Kidney (tissue), 22 donors: ENCODE results near the gene TMX2. TPM values are rescaled to one million over a fixed set of nuclear protein-coding genes. Genes with fewer than 3 reads are reported as not detected.

Experiments used
- DNase-seq, 5 donors: peaks; one replicate each; pipeline ENCODE4 v3.0.0-alpha.2; 2013 to 2020
- FAIRE-seq: peaks from 2 replicates; lab custom pipeline; 2012; peaks lifted over from hg19 to GRCh38; lab: Jason Lieb, UNC
- H3K27ac ChIP-seq, 2 donors: one replicate each; pipeline ENCODE4 v1.7.0; 2013; ENCODE audit warnings: low read depth in 2 of 2, low read length in 2 of 2, inconsistent platforms in 1 of 2
- H3K27me3 ChIP-seq: one replicate; pipeline ENCODE4 v1.7.1; 2013; ENCODE audit warnings: low read length, inconsistent platforms; ENCODE audit not compliant: control insufficient read depth, insufficient read depth
- H3K36me3 ChIP-seq, 3 donors: one replicate each; pipeline versions ENCODE4 v1.7.0 to v1.7.1; 2013; ENCODE audit warnings: low read length in 3 of 3, control low read depth in 1 of 3, inconsistent platforms in 1 of 3; ENCODE audit not compliant: insufficient read depth in 3 of 3, control insufficient read depth in 2 of 3
- H3K4me1 ChIP-seq, 3 donors: one replicate each; pipeline versions ENCODE4 v1.7.0 to v1.7.1; 2013; ENCODE audit warnings: low read length in 3 of 3, inconsistent platforms in 1 of 3, low read depth in 1 of 3; ENCODE audit not compliant: control insufficient read depth in 2 of 3, insufficient read depth in 2 of 3
- H3K4me3 ChIP-seq, 3 donors: one replicate each; pipeline versions ENCODE4 v1.7.0 to v1.8.1; 2013; ENCODE audit warnings: low read length in 3 of 3, control low read depth in 1 of 3, inconsistent platforms in 1 of 3
- H3K9ac ChIP-seq, 3 donors: one replicate each; pipeline versions ENCODE4 v1.7.0 to v1.7.1; 2013; ENCODE audit warnings: low read length in 3 of 3, control low read depth in 1 of 3, inconsistent platforms in 1 of 3
- H3K9me3 ChIP-seq, 3 donors: one replicate each; pipeline versions ENCODE4 v1.7.0 to v1.7.1; 2013; ENCODE audit warnings: low read length in 3 of 3, control low read depth in 1 of 3, inconsistent platforms in 1 of 3; ENCODE audit not compliant: control insufficient read depth in 2 of 3, insufficient read depth in 1 of 3
- intact Hi-C: fragments of 100-400 bp; cut with DNase I; formaldehyde crosslinking; loops from one replicate; pipeline ENCODE4 v1.11.1; 2022
- long read RNA-seq, 10 donors: library from polyadenylated mRNA in 1 of 10; unstranded in 1 of 10; transcript quantifications; one replicate each; pipeline ENCODE4 v2.0.0 and lab custom pipeline, GENCODE V29; 2021 to 2026
- polyA plus RNA-seq: library from polyadenylated mRNA; stranded (reverse); fragments of 350-450 nt; fragmentation: Illumina TruSeq; extraction: RNeasy Lipid Tissue Mini Kit (QIAGEN cat#74804); gene quantifications from one replicate; pipeline ENCODE4 v1.2.3, GENCODE V29; 2014; ENCODE audit warnings: low read depth, low replicate concordance; ENCODE audit not compliant: insufficient read depth
- total RNA-seq: library from RNA; stranded (reverse); fragmentation: NEBNext Ultra II Directional; extraction: Animal tissue kit (Norgen Biotek cat#: 25700); gene quantifications from one replicate; pipeline ENCODE4 v1.2.1, GENCODE V29; 2021
- TF ChIP-seq, protein P1 (sequence below): IDR thresholded peaks from 3 replicates; pipeline ENCODE4 v1.5.1; 2012; ENCODE audit warnings: mild to moderate bottlenecking, moderate library complexity, borderline replicate concordance; ENCODE audit not compliant: insufficient read depth; ENCODE audit errors: extremely low read depth
- donor health status: control.
- donor health status: control.
- donor health status: control.
- donor health status: control.
- donor health status: control.
- donor health status: DM: yes; HTN: yes; CAD: no.
- donor health status: Normal renal cell carcinoma (clear cell type).

The TMX2 gene, protein sequence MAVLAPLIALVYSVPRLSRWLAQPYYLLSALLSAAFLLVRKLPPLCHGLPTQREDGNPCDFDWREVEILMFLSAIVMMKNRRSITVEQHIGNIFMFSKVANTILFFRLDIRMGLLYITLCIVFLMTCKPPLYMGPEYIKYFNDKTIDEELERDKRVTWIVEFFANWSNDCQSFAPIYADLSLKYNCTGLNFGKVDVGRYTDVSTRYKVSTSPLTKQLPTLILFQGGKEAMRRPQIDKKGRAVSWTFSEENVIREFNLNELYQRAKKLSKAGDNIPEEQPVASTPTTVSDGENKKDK
- total RNA-seq (86.1 TPM), polyA plus RNA-seq (133 TPM)
- long read RNA-seq, donor 1, transcript TMX2-201 (8 exons, 1,631 nt) = major isoform, 10 of 57 reads
- long read RNA-seq, donor 1, partial matches to known transcripts = 44 of 57 reads
- long read RNA-seq, donor 1, other reads (novel, unspliced or antisense) = 0 of 57 reads
- long read RNA-seq, donor 2, transcript TMX2-201 (8 exons, 1,631 nt) = major isoform, 18 of 97 reads
- long read RNA-seq, donor 2, partial matches to known transcripts = 76 of 97 reads
- long read RNA-seq, donor 2, other reads (novel, unspliced or antisense) = 0 of 97 reads
- long read RNA-seq, donor 3, transcript TMX2-201 (8 exons, 1,631 nt) = major isoform, 16 of 19 reads
- long read RNA-seq, donor 3, partial matches to known transcripts = 0 of 19 reads
- long read RNA-seq, donor 3, other reads (novel, unspliced or antisense) = 0 of 19 reads
- long read RNA-seq, donor 4, transcript TMX2-201 (8 exons, 1,631 nt) = major isoform, 21 of 25 reads
- long read RNA-seq, donor 4, partial matches to known transcripts = 0 of 25 reads
- long read RNA-seq, donor 4, other reads (novel, unspliced or antisense) = 0 of 25 reads
- long read RNA-seq, donor 5, partial matches to known transcripts = 0 of 2 reads
- long read RNA-seq, donor 5, other reads (novel, unspliced or antisense) = 0 of 2 reads
- long read RNA-seq, donor 6, transcript TMX2-201 (8 exons, 1,631 nt) = major isoform, 30 of 35 reads
- long read RNA-seq, donor 6, partial matches to known transcripts = 0 of 35 reads
- long read RNA-seq, donor 6, other reads (novel, unspliced or antisense) = 0 of 35 reads
- long read RNA-seq, donor 7, transcript TMX2-207 (8 exons, 1,697 nt) = minor isoform, 6 of 67 reads
- long read RNA-seq, donor 7, transcript TMX2-202 (7 exons, 1,521 nt) = minor isoform, 10 of 67 reads
- long read RNA-seq, donor 7, transcript TMX2-201 (8 exons, 1,631 nt) = major isoform, 41 of 67 reads
- long read RNA-seq, donor 7, partial matches to known transcripts = 2 of 67 reads
- long read RNA-seq, donor 7, other reads (novel, unspliced or antisense) = 8 of 67 reads
- long read RNA-seq, donor 8, transcript TMX2-201 (8 exons, 1,631 nt) = major isoform, 16 of 20 reads
- long read RNA-seq, donor 8, partial matches to known transcripts = 0 of 20 reads
- long read RNA-seq, donor 8, other reads (novel, unspliced or antisense) = 0 of 20 reads
- long read RNA-seq, donor 9, partial matches to known transcripts = 0 of 8 reads
- long read RNA-seq, donor 9, other reads (novel, unspliced or antisense) = 0 of 8 reads
- long read RNA-seq, donor 10, transcript TMX2-201 (8 exons, 1,631 nt) = major isoform, 19 of 87 reads
- long read RNA-seq, donor 10, partial matches to known transcripts = 65 of 87 reads
- long read RNA-seq, donor 10, other reads (novel, unspliced or antisense) = 0 of 87 reads

DNA sequence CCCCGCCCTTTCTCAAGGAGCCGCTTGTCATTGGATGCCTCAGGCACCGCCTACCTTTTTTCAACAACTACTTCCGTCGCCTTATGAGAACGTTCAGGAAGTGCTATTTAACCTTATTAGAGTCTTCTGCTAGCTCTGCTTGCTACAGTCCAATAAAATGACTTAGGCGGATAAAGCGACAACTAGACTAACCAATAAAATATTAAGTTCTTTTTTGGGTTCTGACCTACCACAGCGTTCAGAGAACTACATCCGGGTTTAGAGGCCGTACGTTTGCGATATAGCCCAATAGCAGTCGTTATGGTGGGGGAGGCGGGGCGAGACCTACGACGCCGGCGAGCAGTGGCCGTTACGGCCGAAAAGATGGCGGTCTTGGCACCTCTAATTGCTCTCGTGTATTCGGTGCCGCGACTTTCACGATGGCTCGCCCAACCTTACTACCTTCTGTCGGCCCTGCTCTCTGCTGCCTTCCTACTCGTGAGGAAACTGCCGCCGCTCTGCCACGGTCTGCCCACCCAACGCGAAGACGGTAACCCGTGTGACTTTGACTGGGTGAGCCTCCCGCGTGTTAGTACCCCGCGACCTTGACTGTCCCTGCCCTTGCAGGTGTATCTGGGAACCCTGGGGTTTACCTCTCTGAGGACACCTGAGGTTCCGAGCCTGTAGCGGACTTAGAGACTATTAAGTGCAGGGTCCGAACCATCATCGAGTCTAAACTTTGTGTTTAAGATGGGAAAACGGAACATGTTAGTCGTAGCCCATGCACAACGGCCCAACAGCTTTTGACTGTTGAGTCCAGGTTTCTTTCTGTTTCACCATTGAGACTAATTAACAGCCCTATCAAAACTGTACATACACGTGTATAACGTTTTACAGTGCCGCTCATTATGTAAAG, at the start of gene TMX2:
Gene TMX2, plus strand, starts transcription at position 338 of the 895 bp plus-strand sequence. Its CDS starts 26 bp downstream, at position 364.
- peak; percentile 95 to 99 (median 97) for DNase-seq
- peak; percentile 99 for FAIRE-seq
- H3K36me3 ChIP-seq = no peaks in the 10 kb centered on the region
- TF ChIP-seq, protein P1, sequence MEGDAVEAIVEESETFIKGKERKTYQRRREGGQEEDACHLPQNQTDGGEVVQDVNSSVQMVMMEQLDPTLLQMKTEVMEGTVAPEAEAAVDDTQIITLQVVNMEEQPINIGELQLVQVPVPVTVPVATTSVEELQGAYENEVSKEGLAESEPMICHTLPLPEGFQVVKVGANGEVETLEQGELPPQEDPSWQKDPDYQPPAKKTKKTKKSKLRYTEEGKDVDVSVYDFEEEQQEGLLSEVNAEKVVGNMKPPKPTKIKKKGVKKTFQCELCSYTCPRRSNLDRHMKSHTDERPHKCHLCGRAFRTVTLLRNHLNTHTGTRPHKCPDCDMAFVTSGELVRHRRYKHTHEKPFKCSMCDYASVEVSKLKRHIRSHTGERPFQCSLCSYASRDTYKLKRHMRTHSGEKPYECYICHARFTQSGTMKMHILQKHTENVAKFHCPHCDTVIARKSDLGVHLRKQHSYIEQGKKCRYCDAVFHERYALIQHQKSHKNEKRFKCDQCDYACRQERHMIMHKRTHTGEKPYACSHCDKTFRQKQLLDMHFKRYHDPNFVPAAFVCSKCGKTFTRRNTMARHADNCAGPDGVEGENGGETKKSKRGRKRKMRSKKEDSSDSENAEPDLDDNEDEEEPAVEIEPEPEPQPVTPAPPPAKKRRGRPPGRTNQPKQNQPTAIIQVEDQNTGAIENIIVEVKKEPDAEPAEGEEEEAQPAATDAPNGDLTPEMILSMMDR = no peak
- peaks cover 0 to 17% (median 4%) of the 10 kb centered on the region in 3 donors for H3K4me1 ChIP-seq
- no peaks in the 10 kb centered on the region for H3K27me3 ChIP-seq
- H3K9ac ChIP-seq = peak within 1 kb of the TSS; percentile 62 to 100 (median 95)
- intact Hi-C loops = no loop called here
- H3K27ac ChIP-seq = peak within 1 kb of the TSS; percentile 56 to 90
- peak within 1 kb of the TSS; percentile 83 to 100 (median 99) for H3K4me3 ChIP-seq
- H3K9me3 ChIP-seq = no peaks in the 10 kb centered on the region

DNA sequence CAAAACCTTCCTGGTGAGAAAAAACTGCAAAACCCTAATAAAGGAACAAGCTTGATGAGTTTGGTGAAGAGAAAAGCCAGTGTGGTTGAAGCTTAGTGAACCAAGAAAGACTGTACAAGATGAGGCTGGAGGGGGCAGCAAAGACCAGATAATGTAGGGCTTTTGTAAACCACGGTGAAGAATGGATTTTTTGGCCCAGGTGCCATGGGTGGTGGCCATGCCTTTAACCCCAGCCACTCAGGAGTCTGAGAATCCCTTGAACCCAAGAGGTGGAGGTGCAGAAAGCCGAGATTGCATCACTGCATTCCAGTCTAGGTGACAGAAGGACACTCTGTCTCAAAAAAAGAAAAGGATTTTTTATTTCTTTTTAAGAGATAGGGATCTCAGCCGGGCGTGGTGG, 49.5 kb upstream of the TMX2 start:
- no peak overlapping the region for H3K27ac ChIP-seq
- TF ChIP-seq, protein P1 = no peak
- DNase-seq = no peak
- no peaks in the 10 kb centered on the region for H3K27me3 ChIP-seq
- H3K9me3 ChIP-seq = no peaks in the 10 kb centered on the region
- peaks cover 0 to 13% (median 6%) of the 10 kb centered on the region in 3 donors for H3K4me1 ChIP-seq
- H3K36me3 ChIP-seq = peaks cover 0 to 26% (median 24%) of the 10 kb centered on the region in 3 donors
- no peak overlapping the region for H3K9ac ChIP-seq
- intact Hi-C loops = no loop called here
- no peak for FAIRE-seq
- H3K4me3 ChIP-seq = no peak overlapping the region
